ENCODE results near the gene PHGDH.

Gene PHGDH

DNA sequence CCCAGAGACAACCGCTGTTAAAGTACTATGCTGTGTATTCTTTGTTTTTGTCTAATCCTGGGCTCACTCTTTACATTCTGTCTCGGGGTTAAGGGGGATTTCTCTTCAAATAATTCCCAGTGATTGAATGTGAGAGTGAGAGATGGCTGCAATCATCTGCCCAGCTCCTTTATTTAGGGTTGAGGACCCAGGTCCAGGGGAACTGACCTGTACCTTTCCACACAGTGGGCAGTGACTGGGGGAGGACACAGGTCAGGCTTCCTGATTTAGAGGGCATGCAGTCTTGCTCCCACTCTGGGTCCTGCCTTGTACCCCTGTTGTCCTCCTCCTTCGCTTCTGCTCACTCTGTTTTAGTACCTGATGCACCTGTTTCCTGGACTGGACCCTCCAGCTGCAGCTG is 22.0 kb downstream of the PHGDH start:
- DNase-seq: no peak

DNA sequence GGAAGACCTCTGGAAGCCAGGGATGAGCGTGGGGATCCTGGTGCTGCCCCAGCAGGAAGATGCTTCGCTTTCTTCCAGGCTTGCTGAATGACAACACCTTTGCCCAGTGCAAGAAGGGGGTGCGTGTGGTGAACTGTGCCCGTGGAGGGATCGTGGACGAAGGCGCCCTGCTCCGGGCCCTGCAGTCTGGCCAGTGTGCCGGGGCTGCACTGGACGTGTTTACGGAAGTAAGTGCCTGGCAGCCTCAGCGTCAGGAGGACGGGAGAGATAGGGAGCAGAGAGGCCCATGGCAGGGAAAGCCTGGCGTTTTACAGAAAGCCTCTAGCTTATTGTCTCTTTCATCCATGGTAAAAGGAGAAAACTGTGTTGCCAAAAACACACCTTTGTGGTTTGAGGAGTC is 23.5 kb downstream of the PHGDH start:
- DNase-seq: no peak

DNA sequence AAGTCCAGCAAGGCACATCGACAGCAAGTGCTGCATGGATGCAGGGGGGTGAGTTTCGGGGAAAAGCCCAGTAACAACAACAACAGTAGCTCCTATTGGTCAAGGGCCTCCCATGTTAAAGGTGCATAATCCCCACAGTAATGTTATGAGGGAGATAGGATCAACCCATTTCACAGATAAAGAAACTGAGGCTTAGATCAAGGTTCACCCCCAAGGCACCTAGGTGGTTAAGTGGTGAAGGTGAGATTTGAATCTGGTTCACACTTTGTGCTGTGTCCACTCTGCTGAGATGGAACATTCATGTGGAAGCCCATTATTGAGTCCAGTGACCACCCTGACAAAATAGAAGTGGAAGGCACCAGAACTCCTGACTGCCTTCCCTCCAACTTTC is 24.9 kb downstream of the PHGDH start:
- no peak for DNase-seq

DNA sequence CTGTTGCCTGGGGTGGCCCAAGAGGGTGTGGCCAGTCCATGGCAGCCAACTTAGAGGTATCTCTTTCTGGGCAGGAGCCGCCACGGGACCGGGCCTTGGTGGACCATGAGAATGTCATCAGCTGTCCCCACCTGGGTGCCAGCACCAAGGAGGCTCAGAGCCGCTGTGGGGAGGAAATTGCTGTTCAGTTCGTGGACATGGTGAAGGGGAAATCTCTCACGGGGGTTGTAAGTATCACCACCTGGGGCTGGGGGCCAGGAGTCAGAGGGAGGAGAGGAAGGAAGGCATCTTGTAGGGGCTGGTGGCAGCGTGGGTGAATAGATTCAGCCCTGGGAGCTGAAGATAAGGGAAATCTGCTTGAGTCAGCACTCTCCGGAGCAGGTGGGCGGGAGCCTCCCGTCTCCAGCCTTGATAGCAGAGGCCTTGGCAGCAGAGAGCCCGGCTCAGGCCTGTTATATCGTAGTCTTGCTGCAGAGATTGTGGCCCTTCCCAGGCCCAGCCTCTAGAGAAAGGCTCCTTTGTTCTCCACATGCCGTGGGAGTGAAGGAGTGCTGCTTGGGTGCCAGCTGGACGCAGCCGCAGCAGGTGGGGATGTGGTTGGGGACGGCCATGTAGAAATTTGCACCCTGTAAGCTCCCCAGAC is 25.4 kb downstream of the PHGDH start:
- no peak for DNase-seq

DNA sequence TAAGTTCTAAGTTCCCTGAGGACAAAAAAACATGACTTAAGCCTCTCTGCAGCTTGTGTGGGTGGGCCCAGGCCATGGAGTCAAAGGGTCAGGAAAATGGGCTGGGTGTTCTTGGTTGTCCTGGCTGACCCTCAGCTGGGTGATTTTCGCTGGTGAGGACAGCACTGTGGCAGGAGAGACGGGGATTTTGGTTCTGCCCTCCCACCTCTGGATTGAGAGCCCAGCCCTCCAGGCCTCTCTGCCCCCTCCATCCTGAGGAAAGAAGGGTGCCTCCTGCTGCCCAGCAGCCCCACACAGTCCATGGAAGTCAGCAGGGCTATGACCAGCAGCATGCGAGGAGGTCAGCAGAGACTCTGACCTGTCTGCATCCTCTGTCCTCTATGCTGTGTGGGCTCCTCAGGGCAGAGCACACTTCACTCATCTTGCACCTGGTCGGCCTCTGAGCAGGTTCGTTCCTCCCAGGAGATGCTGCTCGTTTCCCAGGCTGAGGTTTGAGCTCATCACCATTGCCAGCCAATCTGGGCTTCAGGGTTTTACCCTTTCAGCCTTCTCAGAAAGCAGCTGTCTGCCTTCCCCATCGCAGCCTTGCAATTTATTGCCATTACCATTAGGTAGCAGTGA is 26.5 kb downstream of the PHGDH start:
- DNase-seq: no peak

DNA sequence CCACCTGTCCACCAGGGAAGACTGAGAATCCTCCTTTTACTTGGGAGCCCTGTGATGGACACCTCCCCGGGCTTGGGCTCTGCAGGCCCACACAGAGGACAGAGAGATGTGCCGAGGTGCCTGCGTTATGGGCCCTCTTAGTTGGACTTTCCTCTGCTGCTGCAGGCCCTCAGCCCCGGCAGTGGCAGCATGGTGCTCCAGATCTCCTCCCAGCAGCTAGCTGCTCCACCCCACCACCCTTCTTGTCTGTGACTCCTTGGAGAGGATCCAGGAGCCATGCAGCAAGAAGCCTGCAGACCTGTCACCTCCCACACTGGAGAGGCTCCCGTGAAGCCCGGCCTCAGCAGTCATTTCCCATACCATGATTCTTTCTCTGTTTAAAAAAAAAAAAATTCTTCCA is 27.4 kb downstream of the PHGDH start:
- no peak for DNase-seq

DNA sequence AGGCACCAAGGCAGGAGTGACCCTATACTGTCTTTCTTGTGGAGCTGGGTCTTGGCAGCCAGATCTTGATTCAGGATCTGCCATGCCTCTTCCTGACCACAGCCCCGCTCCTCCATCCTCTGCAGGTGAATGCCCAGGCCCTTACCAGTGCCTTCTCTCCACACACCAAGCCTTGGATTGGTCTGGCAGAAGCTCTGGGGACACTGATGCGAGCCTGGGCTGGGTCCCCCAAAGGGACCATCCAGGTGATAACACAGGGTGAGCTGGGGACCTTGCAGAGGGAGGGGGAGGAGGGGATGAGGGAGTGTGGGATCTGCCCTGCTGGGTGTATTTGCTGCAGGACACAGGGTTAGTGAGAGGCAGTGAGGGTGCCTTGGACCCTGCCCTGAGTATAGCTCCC is 28.5 kb downstream of the PHGDH start:
- no peak for DNase-seq

DNA sequence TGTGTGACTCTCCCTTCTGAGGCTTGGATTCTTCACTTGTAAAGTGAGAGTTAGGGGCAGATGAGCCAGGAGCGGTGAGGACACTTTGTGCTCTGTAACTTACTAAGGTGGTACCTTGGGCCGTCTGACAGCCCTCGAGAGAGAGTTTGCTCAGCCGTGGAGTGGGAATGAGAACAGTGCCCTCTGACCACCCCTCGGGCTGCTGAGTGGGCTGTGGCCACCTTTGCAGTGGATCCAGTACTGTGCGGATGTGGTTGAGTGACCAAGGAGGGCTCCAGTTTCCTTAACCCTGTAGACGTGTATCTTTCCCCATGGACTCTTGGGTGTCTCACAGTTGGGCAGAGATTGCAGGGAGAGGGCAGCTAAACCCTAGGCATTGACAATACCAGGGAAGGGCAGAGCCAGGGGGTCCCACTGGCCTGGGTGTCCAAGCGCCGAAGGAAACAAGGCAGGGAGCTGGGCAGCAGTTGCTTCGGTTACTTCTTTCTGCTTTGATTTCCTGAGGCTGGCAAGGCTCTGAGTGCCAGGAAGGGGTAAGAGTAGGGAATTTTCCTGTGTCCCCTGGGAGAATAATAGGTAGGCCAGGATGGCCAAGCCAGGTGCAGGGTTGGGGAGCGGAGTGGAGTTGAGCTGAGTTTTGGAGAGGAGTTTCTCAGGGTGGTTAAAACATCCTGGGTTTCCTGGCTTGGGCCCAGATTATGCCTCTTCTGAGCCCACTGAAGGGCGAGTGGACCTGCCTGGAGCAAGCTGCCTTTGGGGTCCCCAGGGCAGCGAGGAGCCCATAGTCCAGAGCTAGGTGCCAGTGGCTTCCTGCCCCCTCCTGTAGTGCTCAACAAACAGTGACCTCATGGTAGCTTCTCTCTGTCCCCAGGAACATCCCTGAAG is 29.4 kb downstream of the PHGDH start:
- DNase-seq: no peak

DNA sequence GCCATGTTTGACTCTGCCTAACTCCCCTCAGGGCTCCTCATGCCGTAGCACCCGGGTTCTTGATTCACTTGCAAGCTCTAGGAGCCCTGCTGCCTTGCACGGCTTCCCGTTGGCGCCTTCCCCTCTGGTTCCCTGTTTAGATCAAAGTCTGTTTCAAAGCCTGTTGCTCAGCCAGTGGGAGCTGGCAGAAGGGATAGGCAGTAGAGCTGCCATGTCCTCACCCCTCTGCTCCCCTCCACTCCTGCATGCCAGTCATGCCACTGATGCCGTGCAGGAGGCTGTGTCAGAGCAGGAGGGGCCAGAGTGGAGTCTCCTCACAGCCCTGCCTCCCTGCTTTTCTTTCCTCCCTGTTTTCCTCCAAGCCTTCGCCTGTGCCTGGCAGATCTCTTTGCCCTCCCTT is 30.5 kb downstream of the PHGDH start:
- DNase-seq: no peak

DNA sequence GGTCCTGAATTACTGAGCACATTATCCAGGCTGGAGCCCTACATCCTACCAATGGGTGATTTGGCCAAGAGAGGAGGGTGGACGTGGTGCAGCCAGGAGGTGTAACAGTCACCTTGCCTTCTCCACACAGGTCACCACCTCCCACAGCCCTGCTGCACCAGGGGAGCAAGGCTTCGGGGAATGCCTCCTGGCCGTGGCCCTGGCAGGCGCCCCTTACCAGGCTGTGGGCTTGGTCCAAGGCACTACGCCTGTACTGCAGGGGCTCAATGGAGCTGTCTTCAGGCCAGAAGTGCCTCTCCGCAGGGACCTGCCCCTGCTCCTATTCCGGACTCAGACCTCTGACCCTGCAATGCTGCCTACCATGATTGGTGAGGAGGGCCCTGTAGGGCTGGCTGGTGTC is 30.9 kb downstream of the PHGDH start:
- no peak for DNase-seq

DNA sequence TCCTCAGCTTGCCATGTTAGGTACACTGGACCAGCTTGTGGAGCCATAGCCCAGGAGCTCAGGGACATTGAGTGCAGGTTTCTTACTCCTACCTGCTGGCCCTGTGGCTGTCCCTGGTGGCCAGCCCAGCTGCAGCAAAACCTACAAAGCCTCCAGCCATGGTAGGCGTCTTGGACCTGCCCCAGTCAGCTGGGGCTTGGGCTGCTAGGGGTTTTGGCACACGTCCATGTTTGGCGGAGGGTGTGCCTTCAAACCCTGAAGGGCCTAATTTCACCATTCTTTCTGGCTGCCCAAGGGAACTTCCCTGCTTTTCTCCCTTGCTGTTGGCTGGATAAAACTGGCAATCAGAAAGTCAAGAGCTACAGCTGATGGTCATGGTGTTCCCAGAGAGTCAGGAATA is 31.6 kb downstream of the PHGDH start:
- DNase-seq: no peak

DNA sequence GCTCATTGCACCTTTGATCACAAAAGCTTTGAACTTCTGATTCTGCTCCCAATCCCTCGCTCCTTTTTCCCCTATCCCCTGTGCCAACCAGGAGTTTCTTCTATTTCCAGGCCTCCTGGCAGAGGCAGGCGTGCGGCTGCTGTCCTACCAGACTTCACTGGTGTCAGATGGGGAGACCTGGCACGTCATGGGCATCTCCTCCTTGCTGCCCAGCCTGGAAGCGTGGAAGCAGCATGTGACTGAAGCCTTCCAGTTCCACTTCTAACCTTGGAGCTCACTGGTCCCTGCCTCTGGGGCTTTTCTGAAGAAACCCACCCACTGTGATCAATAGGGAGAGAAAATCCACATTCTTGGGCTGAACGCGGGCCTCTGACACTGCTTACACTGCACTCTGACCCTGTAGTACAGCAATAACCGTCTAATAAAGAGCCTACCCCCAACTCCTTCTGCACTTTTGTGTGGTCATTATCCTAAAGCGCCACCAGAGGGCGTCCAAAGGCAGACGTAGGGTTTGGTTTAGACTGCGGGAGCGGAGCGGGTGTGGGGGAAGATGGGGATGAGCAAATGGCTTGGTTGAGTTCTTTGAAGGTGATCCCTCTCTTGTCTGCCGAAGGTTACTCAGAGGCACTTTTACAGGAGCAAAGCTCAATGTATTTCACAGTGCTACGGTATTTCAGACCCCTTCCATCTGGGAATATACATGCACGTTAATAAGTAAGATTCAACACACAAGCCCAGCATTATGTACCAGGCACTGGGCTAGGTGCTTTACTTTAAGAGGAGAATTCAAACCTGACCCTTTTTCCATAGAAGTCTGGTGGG is 32.3 kb downstream of the PHGDH start:
- DNase-seq: peak; percentile 32

DNA sequence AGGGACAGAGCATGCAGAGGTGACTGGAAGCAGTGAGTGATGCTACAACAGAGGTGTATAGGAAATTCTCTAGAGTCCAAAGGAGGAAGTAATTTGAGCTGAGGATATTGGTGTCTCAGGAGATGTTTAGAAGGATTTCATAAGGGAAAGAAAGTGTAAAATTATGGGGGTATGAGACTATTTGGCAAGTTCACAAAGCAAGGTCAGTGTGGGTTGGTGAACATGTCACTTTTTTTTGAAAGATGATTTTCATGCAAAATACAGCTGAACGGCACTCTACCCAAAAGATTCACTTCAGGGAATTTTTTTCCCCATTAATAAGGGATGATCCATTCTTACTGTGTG is 32.8 kb downstream of the PHGDH start:
- no peak for DNase-seq

DNA sequence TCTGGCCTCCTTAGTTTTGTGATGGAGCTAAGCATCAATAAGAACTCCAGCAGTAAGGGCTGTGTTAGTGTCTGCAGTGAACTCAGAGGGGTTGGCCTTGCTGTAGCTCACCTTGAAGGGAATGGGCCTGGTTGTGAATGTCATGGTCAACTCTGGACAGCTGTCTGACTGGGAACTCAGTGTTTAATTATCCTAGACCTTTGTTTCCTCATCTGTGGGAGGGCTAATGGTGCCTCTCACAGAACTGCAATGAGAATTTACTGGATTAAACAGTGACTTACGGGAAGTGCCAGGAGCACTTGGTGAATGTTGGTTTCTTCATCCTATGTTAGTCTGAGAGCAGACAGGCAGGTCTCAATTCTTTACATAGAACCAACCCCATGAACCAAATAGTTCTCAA is 33.3 kb downstream of the PHGDH start:
- no peak for DNase-seq

DNA sequence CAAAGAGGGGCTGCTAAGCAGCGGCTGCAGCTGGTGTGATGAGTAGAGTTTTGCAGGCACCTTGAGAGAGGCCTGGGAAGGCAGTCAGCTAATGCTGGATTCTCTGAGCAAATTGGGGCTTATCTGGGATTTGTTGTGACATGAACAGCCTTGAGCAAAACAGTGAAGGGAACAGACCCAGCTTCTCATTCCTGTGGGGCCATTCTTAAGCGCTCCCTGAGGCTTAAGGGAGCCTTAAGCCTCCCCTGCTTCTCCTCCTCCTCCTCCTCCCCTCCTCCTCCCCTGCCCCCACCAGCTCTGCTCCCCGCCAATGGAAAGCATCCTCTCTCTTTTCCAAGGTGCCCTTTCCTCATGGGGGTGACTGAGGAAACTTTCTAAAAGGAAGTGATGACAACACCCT is 35.7 kb downstream of the PHGDH start:
- DNase-seq: no peak

DNA sequence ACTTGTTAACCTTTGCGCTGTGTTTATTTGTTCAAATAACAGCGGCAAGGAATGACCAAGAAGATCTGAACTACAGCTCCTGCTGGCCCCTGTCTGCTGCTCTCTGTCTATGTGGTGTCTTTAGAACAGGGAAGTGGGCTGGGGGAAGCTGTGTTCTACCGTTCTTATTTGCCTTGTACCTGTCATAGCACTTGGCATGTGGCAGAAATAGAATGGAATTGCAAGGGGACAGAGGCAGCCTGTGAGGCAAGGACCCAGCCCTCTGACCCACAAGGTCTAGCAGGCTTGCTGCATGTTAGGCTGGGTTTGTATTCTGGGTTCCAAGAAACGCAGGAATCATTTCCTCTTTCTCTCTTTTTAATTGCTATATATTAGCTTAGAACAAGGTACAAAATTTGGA is 36.3 kb downstream of the PHGDH start:
- DNase-seq: no peak

DNA sequence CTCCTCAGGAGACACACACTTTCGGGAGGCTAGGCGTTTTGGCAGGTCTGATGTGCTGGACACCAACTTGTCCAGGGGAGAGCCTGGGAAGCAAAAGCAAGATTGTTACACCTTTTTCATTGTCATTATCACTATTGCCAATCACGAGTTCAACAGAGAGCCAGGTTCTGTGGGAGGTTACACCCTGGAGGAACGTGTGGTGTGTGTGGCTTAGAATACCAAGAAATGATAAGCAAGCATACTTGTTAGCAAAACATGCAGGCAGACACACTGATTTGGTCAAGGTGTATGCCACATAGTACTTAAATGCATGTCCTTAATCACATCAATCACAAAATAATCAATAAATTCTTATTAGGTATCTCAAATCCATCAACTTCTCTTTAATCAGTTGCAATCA is 40.9 kb downstream of the PHGDH start:
- DNase-seq: no peak

DNA sequence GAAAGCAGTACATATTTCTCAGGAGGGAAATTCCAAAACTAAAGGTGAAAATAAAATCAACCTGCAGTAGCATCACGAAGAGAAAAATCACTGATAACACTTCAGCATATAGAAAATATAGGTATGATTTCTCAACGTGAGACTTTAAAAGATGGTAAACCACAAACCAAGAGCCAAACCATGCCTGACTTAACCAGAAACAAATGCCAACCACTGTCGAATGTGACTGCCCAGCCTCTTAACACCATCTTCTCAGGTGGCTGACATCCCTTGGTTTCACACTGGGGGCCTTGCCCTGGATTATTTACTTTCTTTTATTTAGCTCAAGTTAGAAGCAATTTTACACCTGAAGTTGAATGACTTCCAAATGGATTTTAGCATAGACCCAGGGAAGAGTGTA is 46.9 kb downstream of the PHGDH start:
- DNase-seq: no peak

DNA sequence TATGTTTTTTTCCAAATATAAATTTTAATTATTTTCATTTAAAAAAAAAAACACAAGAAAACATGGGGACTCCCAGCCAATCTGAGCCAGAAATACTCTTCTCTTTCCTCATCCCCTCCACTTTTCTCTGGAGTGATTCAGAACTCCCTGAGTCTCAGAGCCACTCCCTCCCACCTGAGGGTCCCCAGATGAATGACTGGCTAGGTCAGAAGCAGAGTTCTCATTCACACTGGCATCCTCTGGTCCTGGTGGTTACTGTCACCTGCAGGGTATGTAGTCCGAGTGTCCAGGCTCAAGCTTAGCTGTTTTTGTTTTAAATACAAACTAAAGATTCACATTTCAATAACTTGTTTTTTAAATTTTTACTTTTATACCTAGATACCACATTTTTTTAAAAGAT is 50.7 kb downstream of the PHGDH start:
- no peak for DNase-seq

DNA sequence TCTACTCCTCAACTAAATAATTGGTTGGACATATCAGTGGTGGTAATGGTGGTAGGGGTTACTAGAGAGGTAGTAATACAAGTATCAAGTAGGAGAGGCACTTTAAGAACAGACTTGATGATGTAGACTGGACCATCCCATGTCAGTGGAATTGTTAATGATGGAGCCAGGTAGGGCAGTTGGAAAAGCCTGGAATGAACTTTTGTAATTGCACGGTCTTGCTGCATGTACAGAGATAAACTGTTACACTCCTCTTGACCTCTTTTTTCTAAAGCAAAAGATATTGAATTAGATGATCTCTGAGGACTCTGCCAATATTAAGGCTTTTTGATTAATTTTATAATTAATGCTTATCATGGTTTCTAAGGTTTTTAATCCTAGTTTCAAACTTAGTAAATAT is 51.2 kb downstream of the PHGDH start:
- DNase-seq: no peak

DNA sequence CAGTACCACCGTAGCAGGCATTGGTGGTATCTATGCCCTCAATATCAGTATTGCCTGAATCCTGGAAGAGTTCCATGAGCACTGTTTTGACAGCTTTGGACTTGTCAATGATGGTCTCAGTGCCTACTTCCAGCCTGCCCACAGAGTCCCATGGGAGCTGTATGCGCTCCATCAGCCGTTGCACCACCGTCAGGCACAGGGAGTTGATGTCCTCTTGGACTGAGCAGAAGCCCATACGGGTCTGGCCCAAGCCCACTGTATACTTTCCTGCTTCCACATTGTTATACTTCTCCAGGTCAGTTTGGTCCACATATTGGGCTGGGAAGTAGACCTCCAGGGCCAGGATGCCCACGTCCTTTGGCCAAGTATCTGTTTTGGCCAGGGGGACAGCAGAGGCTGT is 52.5 kb downstream of the PHGDH start:
- DNase-seq: no peak

DNA sequence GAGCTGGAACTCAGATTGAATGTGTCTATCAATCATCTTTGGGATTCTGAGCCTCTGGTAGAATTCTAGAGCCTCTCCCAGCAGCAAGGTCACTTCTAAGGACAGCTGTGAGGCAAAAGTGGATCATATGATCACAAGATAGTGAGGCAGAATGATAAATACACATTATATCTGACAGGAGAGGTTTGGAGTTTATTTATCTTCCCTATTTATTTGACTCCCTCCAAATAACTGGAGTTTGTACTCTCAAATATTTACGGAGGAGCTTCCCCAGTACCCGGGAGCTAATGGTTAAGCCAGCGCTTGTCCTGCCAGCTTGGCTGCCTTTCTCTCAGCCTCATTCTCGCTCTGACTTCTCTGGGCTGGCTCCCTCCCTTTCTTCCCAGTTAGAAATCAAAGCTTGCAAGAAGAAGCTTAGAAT is 54.6 kb downstream of the PHGDH start:
- DNase-seq: no peak

DNA sequence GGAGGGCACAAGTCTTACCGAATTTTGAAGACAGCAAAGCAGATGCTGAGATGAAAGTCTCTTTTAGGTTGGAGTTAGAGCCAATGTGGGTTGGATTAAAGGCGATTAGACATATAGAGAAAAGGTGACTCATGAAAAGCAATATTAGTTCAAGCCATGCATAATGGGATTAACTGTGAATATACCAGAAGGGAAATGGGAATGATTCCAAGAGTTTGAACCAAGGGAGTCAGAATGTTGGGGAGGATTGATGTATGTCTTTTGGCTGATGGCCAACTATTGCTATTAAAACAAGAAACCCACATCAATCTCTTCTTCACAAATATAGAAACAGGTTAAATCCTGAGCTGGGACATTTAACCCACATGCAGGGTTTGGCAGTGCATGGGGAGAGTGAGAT is 55.8 kb downstream of the PHGDH start:
- DNase-seq: no peak

DNA sequence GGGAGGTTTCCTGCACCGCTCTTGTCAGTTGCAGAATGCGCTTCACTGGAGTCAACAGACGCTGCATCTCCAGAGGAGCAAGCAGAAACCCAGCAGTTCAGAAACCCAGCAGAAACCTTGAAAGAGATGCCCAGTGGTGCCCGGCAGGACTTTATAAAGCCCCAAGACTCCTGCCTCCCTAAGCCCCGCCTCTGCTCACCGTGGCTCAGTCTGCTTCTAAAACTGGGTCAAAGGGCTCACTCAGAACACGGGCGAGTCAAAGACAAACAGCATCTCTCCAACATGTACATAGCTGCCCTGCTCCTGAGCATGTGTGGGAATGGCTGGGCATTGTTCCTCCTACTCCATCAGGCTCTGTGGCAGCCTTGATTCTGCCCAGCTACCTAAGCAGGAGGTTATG is 57.0 kb downstream of the PHGDH start, which contains the start of gene HMGCS2:
HMGCS2 (minus strand) TSS at position 128 of the 400 bp plus-strand sequence; CDS start at position 67, 61 bp downstream.
- DNase-seq: no peak

Measured in NCI-H1092 treated with DMSO at 0.1 percent for 48 hours (cell line).